GM12891 (cell line): ENCODE measurements around the gene CABP2.

Experiments used
- PAX5 ChIP-seq: IDR thresholded peaks from 2 replicates; pipeline ENCODE4 v1.6.1; 2011; ENCODE audit warnings: low read length, moderate library complexity, mild to moderate bottlenecking; ENCODE audit not compliant: insufficient read depth, severe bottlenecking
- POLR2A ChIP-seq: IDR thresholded peaks from 2 replicates; pipeline ENCODE4 v1.6.1; 2011; ENCODE audit warnings: low read depth, low read length, control low read depth
- POLR2AphosphoS5 ChIP-seq: IDR thresholded peaks from 2 replicates; pipeline ENCODE4 v1.6.1; 2011; ENCODE audit warnings: low read depth, low read length, control low read depth
- POU2F2 ChIP-seq: IDR thresholded peaks from 2 replicates; pipeline ENCODE4 v1.6.1; 2011; ENCODE audit warnings: low read depth, mild to moderate bottlenecking, control low read depth, low read length, moderate library complexity
- SPI1 ChIP-seq: IDR thresholded peaks from 2 replicates; pipeline ENCODE4 v1.6.1; 2011; ENCODE audit warnings: low read depth, low read length, control low read depth
- TAF1 ChIP-seq: IDR thresholded peaks from 2 replicates; pipeline ENCODE4 v1.6.1; 2011; ENCODE audit warnings: low read depth, low read length, control low read depth

GRCh38 chr11:67523556-67524479, 572 bp upstream of the CABP2 start:
- TF ChIP-seq POLR2AphosphoS5 (no peak), TAF1 (no peak), POU2F2 (no peak), POLR2A (no peak), PAX5 (no peak), SPI1 (no peak)
